BJ (cell line): ENCODE data around the gene EYA3. TPM values are rescaled to one million over a fixed set of nuclear protein-coding genes. Genes with fewer than 3 reads are reported as not detected.
A peak's percentile ranks its signal among the peaks of the same experiment; 100 is the strongest.

Experiments
- CTCF ChIA-PET: fragments of 350-600 bp; formaldehyde crosslinking; extraction: SDS; loops from one replicate; lab custom pipeline; 2021; ENCODE audit warnings: antibody characterized with exemption, inconsistent platforms; lab: Yijun Ruan, JAX
- POLR2A ChIA-PET: fragments of 300-600 bp; sonication (Branson Sonifier 250); formaldehyde crosslinking; extraction: SDS; loops from one replicate; lab custom pipeline; 2021; ENCODE audit warnings: antibody characterized with exemption; lab: Charles Lee
- DNase-seq: peaks from one replicate; pipeline ENCODE4 v3.0.0-alpha.2; 2011; ENCODE audit warnings: low read depth
- H3K27me3 ChIP-seq: 2 replicates; pipeline ENCODE4 v1.6.0; 2011; ENCODE audit warnings: low read length; ENCODE audit not compliant: control insufficient read depth, insufficient read depth
- H3K36me3 ChIP-seq: 2 replicates; pipeline ENCODE4 v1.5.1; 2011; ENCODE audit warnings: low read length; ENCODE audit not compliant: control insufficient read depth, insufficient read depth
- H3K4me3 ChIP-seq: 2 replicates; pipeline ENCODE4 v1.5.1; 2011; ENCODE audit warnings: low read depth, mild to moderate bottlenecking, control low read depth, low read length
- CTCF ChIP-seq: IDR thresholded peaks from 2 replicates; pipeline ENCODE4 v1.5.1; 2011; ENCODE audit warnings: low read depth, mild to moderate bottlenecking, control low read depth, inconsistent platforms, low read length, moderate library complexity; ENCODE audit not compliant: insufficient read depth
- polyA minus RNA-seq: library from RNA; depleted of rRNA, polyadenylated mRNA; stranded (reverse); fragments of >200 nt; gene quantifications from 2 replicates; pipeline ENCODE4 v1.2.3, GENCODE V29; 2011; rRNA and poly(A)+ RNA removed
- polyA plus RNA-seq: library from polyadenylated mRNA; depleted of rRNA; stranded (reverse); fragments of >200 nt; gene quantifications from 2 replicates; pipeline ENCODE4 v1.2.3, GENCODE V29; 2011; rRNA removed

EYA3 gene
- polyA plus RNA-seq (8.6 and 11.1 TPM in 2 replicates), polyA minus RNA-seq (21.4 and 32.2 TPM in 2 replicates)

GRCh38 chr1:28088168-28088961 is at the start of gene EYA3:
TSS of gene EYA3 (minus strand) at chr1:28088610. CDS start at chr1:28058026, 30,584 bp downstream.
- POLR2A ChIA-PET, result interaction anchor here (0.5 to 0.6 kb wide), 5 partner anchors 8 to 555 kb away, joined by 3 to 10 read pairs (median 3); partner anchors contain the start of genes ATP5IF1 and TAF12
- Histone ChIP-seq H3K27me3 (no peaks in the 10 kb centered on the region), H3K4me3 (peak within 1 kb of the TSS; percentile 77), H3K36me3 (no peaks in the 10 kb centered on the region)
- DNase-seq, result peak; percentile 93
- CTCF ChIA-PET, result interaction anchor here (0.6 to 6.2 kb wide), 9 partner anchors 9 to 225 kb away, joined by 3 to 134 read pairs (median 3); no protein-coding TSS in a partner anchor
- no peak for TF ChIP-seq CTCF

GRCh38 chr1:28136922-28137613 is 48.7 kb upstream of the EYA3 start:
- H3K36me3 ChIP-seq, result no peaks in the 10 kb centered on the region
- ChIA-PET POLR2A (no interaction called here), CTCF (interaction anchor here (1.1 kb wide), 1 partner anchor 22 kb away, joined by 3 read pairs; no protein-coding TSS in a partner anchor)
- no peaks in the 10 kb centered on the region for H3K27me3 ChIP-seq
- H3K4me3 ChIP-seq, result no peak overlapping the region
- TF ChIP-seq CTCF, result no peak
- no peak for DNase-seq

- ChIA-PET CTCF (interaction anchor here (1.1 kb wide), 1 partner anchor 22 kb away, joined by 3 read pairs; no protein-coding TSS in a partner anchor), POLR2A (no interaction called here)
- no peak overlapping the region for H3K4me3 ChIP-seq
- DNase-seq, result no peak
- no peaks in the 10 kb centered on the region for H3K27me3 ChIP-seq
- TF ChIP-seq CTCF, result no peak
- no peaks in the 10 kb centered on the region for H3K36me3 ChIP-seq
These were observed 47.9 kb upstream of the EYA3 start for GRCh38 chr1:28136169-28136921.

- H3K4me3 ChIP-seq, result no peak overlapping the region
- H3K36me3 ChIP-seq, result no peaks in the 10 kb centered on the region
- CTCF ChIA-PET, result no interaction called here
- no peak for TF ChIP-seq CTCF
- POLR2A ChIA-PET, result no interaction called here
- H3K27me3 ChIP-seq, result no peaks in the 10 kb centered on the region
- DNase-seq, result no peak
These were observed 47.2 kb upstream of the EYA3 start for GRCh38 chr1:28135371-28136168.
